GM23338 (cell line): ENCODE results near the gene MRNIP. TPM values are rescaled to one million over a fixed set of nuclear protein-coding genes. Genes with fewer than 3 reads are reported as not detected.
"Not testable (repeated sequence)": the region's sequence is repeated elsewhere in the genome, so short reads cannot be mapped to it uniquely, and the experiment has no call there.

ENCODE experiments used
- ATAC-seq: fragments of 200-7000 bp; cut with Tn5 transposase; 3 replicates; pipeline ENCODE4 v1.9.1; 2020
- DNase-seq: peaks from one replicate; pipeline ENCODE4 v3.0.0-alpha.2; 2015; ENCODE audit warnings: low spot score
- H2AFZ ChIP-seq: fragments of 200-600 bp; sonication (generic); 2 replicates; pipeline ENCODE4 v1.8.0; 2016; ENCODE audit warnings: antibody characterized with exemption, mild to moderate bottlenecking, moderate library complexity
- H3F3A ChIP-seq: fragments of 200-600 bp; sonication (generic); replicated peaks from 2 replicates; pipeline ENCODE4 v1.8.0; 2017; ENCODE audit warnings: antibody characterized with exemption, mixed run types, low read depth
- H3K27ac ChIP-seq: fragments of 200-600 bp; sonication (generic); 2 replicates; pipeline ENCODE4 v1.6.1; 2016; ENCODE audit warnings: low read depth
- H3K27me3 ChIP-seq: fragments of 200-600 bp; sonication (generic); 2 replicates; pipeline ENCODE4 v1.8.0; 2016; ENCODE audit warnings: mild to moderate bottlenecking, mixed run types, moderate library complexity; ENCODE audit not compliant: insufficient read depth
- H3K36me3 ChIP-seq: fragments of 200-600 bp; sonication (generic); 2 replicates; pipeline ENCODE4 v1.8.0; 2016; ENCODE audit warnings: mild to moderate bottlenecking; ENCODE audit not compliant: insufficient read depth
- H3K4me1 ChIP-seq: fragments of 200-600 bp; sonication (generic); 2 replicates; pipeline ENCODE4 v1.8.0; 2016; ENCODE audit warnings: mild to moderate bottlenecking, moderate library complexity; ENCODE audit not compliant: insufficient read depth
- H3K4me2 ChIP-seq: fragments of 200-600 bp; sonication (generic); 2 replicates; pipeline ENCODE4 v1.7.1; 2017; ENCODE audit warnings: mixed run types
- H3K4me3 ChIP-seq: fragments of 200-600 bp; sonication (generic); 2 replicates; pipeline ENCODE4 v1.6.1; 2016; ENCODE audit warnings: mixed run types
- H3K79me2 ChIP-seq: fragments of 200-600 bp; sonication (generic); replicated peaks from 2 replicates; pipeline ENCODE4 v1.8.0; 2017; ENCODE audit warnings: mild to moderate bottlenecking; ENCODE audit not compliant: insufficient read depth
- H3K9me2 ChIP-seq: fragments of 200-600 bp; sonication (generic); 2 replicates; pipeline ENCODE4 v1.8.0; 2017; ENCODE audit not compliant: insufficient read depth
- H4K20me1 ChIP-seq: fragments of 200-600 bp; sonication (generic); replicated peaks from 2 replicates; pipeline ENCODE4 v1.8.0; 2017; ENCODE audit warnings: mild to moderate bottlenecking; ENCODE audit not compliant: insufficient read depth
- H3K27ac Mint-ChIP-seq: 2 replicates; pipeline ENCODE4 v1.8.0; 2020; ENCODE audit warnings: inconsistent platforms, mild to moderate bottlenecking, moderate library complexity, mixed read lengths
- H3K27me3 Mint-ChIP-seq: 3 replicates; pipeline ENCODE4 v1.8.0; 2022; ENCODE audit warnings: low read depth, mild to moderate bottlenecking, moderate library complexity, mixed read lengths, inconsistent platforms; ENCODE audit not compliant: insufficient read depth, poor library complexity
- H3K36me3 Mint-ChIP-seq: 3 replicates; pipeline ENCODE4 v1.8.0; 2021; ENCODE audit warnings: low read depth, mild to moderate bottlenecking, inconsistent platforms, moderate library complexity, mixed read lengths
- H3K4me1 Mint-ChIP-seq: 3 replicates; pipeline ENCODE4 v1.8.0; 2020; ENCODE audit warnings: mild to moderate bottlenecking, inconsistent platforms, mixed read lengths
- H3K4me3 Mint-ChIP-seq: 3 replicates; pipeline ENCODE4 v1.8.0; 2021; ENCODE audit warnings: moderate library complexity, mild to moderate bottlenecking, inconsistent platforms, mixed read lengths
- H3K9me3 Mint-ChIP-seq: 3 replicates; pipeline ENCODE4 v1.8.0; 2020; ENCODE audit warnings: moderate library complexity, mild to moderate bottlenecking, inconsistent platforms, mixed read lengths
- CTCF ChIP-seq, 2 experiments: fragments of 200-600 bp in 1 of 2; sonication (generic) in 1 of 2; conservative IDR thresholded peaks; 2 replicates each; pipeline versions ENCODE4 v1.5.1 to v1.6.1; 2016 to 2017; ENCODE audit warnings: antibody characterized with exemption in 2 of 2, low read depth in 2 of 2, mild to moderate bottlenecking in 2 of 2, moderate library complexity in 1 of 2
- JUNB ChIP-seq: IDR thresholded peaks from one replicate; pipeline ENCODE4 v1.6.1; 2016; ENCODE audit warnings: antibody characterized with exemption; ENCODE audit not compliant: unreplicated experiment
- REST ChIP-seq: IDR thresholded peaks from one replicate; pipeline ENCODE4 v1.6.1; 2018; ENCODE audit warnings: antibody characterized with exemption; ENCODE audit not compliant: unreplicated experiment
- ZNF114 ChIP-seq: fragments of 250-450 bp; sonication (Bioruptor Pico); IDR thresholded peaks from 2 replicates; pipeline ENCODE4 v1.5.0; 2020; ENCODE audit warnings: mild to moderate bottlenecking, moderate library complexity
- polyA plus RNA-seq: library from polyadenylated mRNA; unstranded; fragments of >200 nt; fragmentation: Nextera tagmentation; extraction: Ambion mirVana; gene quantifications from 2 replicates; pipeline ENCODE4 v1.2.1, GENCODE V29; 2016
- total RNA-seq: library from RNA; depleted of rRNA; stranded (reverse); fragments of >200 nt; shearing (Covaris generic); gene quantifications from 2 replicates; pipeline ENCODE4 v1.2.3, GENCODE V29; 2014

The MRNIP gene
- total and polyA plus RNA-seq, 2 experiments from 2014 or later: 18.2 to 34.4 TPM

DNA sequence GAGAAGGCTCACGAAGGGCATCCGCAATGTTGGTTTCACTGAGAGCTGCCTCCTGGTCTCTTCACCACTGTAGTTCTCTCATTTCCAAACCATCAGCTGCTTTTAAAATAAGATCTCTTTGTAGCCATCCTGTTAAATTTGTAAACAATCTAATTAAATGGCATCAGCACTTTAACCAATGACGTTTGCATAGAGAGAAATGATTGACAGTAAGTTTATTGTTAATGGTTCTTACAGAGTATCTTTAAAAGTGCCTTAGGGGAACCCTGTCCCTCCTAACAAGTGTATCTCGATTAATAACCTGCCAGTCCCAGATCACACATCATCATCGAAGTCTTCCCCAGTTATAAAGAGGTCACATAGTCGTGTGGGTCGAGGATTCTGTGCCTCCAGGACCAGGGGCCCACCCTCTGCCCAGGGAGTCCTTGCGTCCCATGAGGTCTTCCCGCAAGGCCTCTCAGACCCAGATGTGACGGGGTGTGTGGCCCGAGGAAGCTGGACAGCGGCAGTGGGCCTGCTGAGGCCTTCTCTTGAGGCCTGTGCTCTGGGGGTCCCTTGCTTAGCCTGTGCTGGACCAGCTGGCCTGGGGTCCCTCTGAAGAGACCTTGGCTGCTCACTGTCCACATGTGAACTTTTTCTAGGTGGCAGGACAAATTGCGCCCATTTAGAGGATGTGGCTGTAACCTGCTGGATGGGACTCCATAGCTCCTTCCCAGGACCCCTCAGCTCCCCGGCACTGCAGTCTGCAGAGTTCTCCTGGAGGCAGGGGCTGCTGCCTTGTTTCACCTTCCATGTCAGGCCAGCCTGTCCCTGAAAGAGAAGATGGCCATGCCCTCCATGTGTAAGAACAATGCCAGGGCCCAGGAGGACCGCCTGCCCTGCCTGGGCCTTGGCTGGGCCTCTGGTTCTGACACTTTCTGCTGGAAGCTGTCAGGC is 21.3 kb downstream of the MRNIP start:
- peaks cover 21% of the 10 kb centered on the region for H3K36me3 ChIP-seq
- no peak overlapping the region; the same call in 2 of the 3 replicates for H3K4me3 Mint-ChIP-seq
- DNase-seq (no peak), ATAC-seq (no peak)
- H3K4me1 Mint-ChIP-seq: no peaks in the 10 kb centered on the region
- peaks cover 21% of the 10 kb centered on the region for H3K27me3 Mint-ChIP-seq
- H3K27ac Mint-ChIP-seq: no peak overlapping the region
- TF ChIP-seq REST (peak; percentile 26), JUNB (no peak)
- H3K4me3 ChIP-seq: no peak overlapping the region
- H3K27me3 ChIP-seq: no peaks in the 10 kb centered on the region
- peaks cover 91% of the 10 kb centered on the region for H3K36me3 Mint-ChIP-seq
- H3K4me1 ChIP-seq: no peaks in the 10 kb centered on the region
- H3K4me2 ChIP-seq: no peak overlapping the region
- H3K27ac ChIP-seq: peak overlapping the region; percentile 33; the same call in 1 of the 2 replicates
- H3F3A ChIP-seq: peaks cover 18% of the 10 kb centered on the region; the same call in 1 of the 2 replicates
- H4K20me1 ChIP-seq: 0 out of 2 replicates have a peak, but pooled peaks cover 4% of the 10 kb centered on the region
- no peaks in the 10 kb centered on the region for H3K79me2 ChIP-seq
- no peaks in the 10 kb centered on the region for H3K9me2 ChIP-seq
- peaks cover 8% of the 10 kb centered on the region for H3K9me3 Mint-ChIP-seq
- H2AFZ ChIP-seq: no peak overlapping the region

DNA sequence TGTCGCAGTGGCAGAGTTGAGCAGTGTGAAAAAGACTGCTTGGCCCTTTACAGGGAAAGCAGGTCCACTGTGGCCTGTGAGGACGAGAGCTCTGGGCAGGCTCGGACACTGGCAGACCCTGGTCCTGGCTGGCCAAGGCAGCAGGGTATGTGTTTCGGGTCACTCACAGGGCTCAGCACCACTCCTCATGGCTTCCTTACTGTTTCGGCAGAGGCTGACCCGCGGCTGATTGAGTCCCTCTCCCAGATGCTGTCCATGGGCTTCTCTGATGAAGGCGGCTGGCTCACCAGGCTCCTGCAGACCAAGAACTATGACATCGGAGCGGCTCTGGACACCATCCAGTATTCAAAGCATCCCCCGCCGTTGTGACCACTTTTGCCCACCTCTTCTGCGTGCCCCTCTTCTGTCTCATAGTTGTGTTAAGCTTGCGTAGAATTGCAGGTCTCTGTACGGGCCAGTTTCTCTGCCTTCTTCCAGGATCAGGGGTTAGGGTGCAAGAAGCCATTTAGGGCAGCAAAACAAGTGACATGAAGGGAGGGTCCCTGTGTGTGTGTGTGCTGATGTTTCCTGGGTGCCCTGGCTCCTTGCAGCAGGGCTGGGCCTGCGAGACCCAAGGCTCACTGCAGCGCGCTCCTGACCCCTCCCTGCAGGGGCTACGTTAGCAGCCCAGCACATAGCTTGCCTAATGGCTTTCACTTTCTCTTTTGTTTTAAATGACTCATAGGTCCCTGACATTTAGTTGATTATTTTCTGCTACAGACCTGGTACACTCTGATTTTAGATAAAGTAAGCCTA is 22.2 kb downstream of the MRNIP start:
- H2AFZ ChIP-seq: no peak overlapping the region
- H3F3A ChIP-seq: peaks cover 18% of the 10 kb centered on the region; the same call in 1 of the 2 replicates
- 0 out of 2 replicates have a peak overlapping the region, but pooled peaks have one; percentile 33 for H3K27ac ChIP-seq
- H3K4me1 ChIP-seq: no peaks in the 10 kb centered on the region
- Mint-ChIP-seq H3K4me3 (no peak overlapping the region), H3K9me3 (peaks cover 8% of the 10 kb centered on the region), H3K27me3 (peaks cover 24% of the 10 kb centered on the region), H3K36me3 (peaks cover 93% of the 10 kb centered on the region), H3K4me1 (no peaks in the 10 kb centered on the region), H3K27ac (peak overlapping the region; percentile 49; the same call in 1 of the 2 replicates)
- H4K20me1 ChIP-seq: peaks cover 5% of the 10 kb centered on the region; the same call in 1 of the 2 replicates
- H3K4me2 ChIP-seq: no peak overlapping the region
- no peaks in the 10 kb centered on the region for H3K79me2 ChIP-seq
- no peak overlapping the region for H3K4me3 ChIP-seq
- H3K27me3 ChIP-seq: no peaks in the 10 kb centered on the region
- H3K9me2 ChIP-seq: no peaks in the 10 kb centered on the region
- DNase-seq (peak; percentile 28), ATAC-seq (peak; percentile 29)
- H3K36me3 ChIP-seq: peaks cover 21% of the 10 kb centered on the region
- TF ChIP-seq CTCF (conservative IDR thresholded peaks at IDR 0.05; ENCODE audit: low read depth in 2 of 2) (0 out of 4 replicates have a peak, but pooled peaks of 1 of the 2 experiments have one; percentile 12), ZNF114 (CRISPR knock-in tag) (no peak)

GRCh38 chr5:179834871-179835270 is 23.7 kb downstream of the MRNIP start:
- not testable (repeated sequence) for H3K79me2 ChIP-seq, H2AFZ ChIP-seq, H3K4me3 Mint-ChIP-seq, ATAC-seq, H3K4me1 ChIP-seq, H3K27ac Mint-ChIP-seq, DNase-seq, H3K4me1 Mint-ChIP-seq, H3K27me3 ChIP-seq, H3K4me3 ChIP-seq, H3K4me2 ChIP-seq, H3K27ac ChIP-seq, H3K9me2 ChIP-seq
- H3K36me3 Mint-ChIP-seq: peaks cover 95% of the 10 kb centered on the region
- Histone ChIP-seq H3F3A (peaks cover 25% of the 10 kb centered on the region), H4K20me1 (peaks cover 13% of the 10 kb centered on the region), H3K36me3 (peaks cover 25% of the 10 kb centered on the region)
- peaks cover 10% of the 10 kb centered on the region for H3K9me3 Mint-ChIP-seq
- H3K27me3 Mint-ChIP-seq: peaks cover 21% of the 10 kb centered on the region
